Activated T-cell treated with anti-CD3 and anti-CD28 coated beads for 1 hour (primary cell): Measurements from ENCODE around the gene LAPTM5.
"Not testable (repeated sequence)": the region's sequence is repeated elsewhere in the genome, so short reads cannot be mapped to it uniquely, and the experiment has no call there.

ENCODE experiments used
- DNase-seq: peaks from one replicate; pipeline ENCODE4 v3.0.0-alpha.2; 2020; ENCODE audit warnings: low read depth

LAPTM5 gene

GRCh38 chr1:30693822-30694221, 63.8 kb downstream of the LAPTM5 start:
- DNase-seq = no peak

- DNase-seq = no peak
These were observed 64.2 kb downstream of the LAPTM5 start for GRCh38 chr1:30693366-30693765.

GRCh38 chr1:30692948-30693301, 64.6 kb downstream of the LAPTM5 start:
- no peak for DNase-seq

GRCh38 chr1:30692201-30692947, 65.2 kb downstream of the LAPTM5 start:
- no peak for DNase-seq

- DNase-seq = no peak
These were observed 66.1 kb downstream of the LAPTM5 start for GRCh38 chr1:30691480-30691879.

- no peak for DNase-seq
These were observed 67.5 kb downstream of the LAPTM5 start for GRCh38 chr1:30689901-30690645.

GRCh38 chr1:30688920-30689794, 68.4 kb downstream of the LAPTM5 start:
- no peak for DNase-seq

GRCh38 chr1:30688516-30688915, 69.1 kb downstream of the LAPTM5 start:
- not testable (repeated sequence) for DNase-seq

- DNase-seq = no peak
These were observed 69.7 kb downstream of the LAPTM5 start for GRCh38 chr1:30687886-30688285.

- no peak for DNase-seq
These were observed 71.2 kb downstream of the LAPTM5 start for GRCh38 chr1:30686236-30686935.

- DNase-seq = no peak
These were observed 71.8 kb downstream of the LAPTM5 start for GRCh38 chr1:30685796-30686165.

GRCh38 chr1:30684881-30685795, 72.4 kb downstream of the LAPTM5 start:
- peak; percentile 6 for DNase-seq

GRCh38 chr1:30684259-30684658, 73.3 kb downstream of the LAPTM5 start:
- DNase-seq = no peak

- DNase-seq = no peak
These were observed 73.9 kb downstream of the LAPTM5 start for GRCh38 chr1:30683699-30684098.
